Skeletal muscle satellite cell (primary cell): Measurements from ENCODE around the gene CREG2.
A peak's percentile ranks its signal among the peaks of the same experiment; 100 is the strongest.
"Not testable (repeated sequence)": the region's sequence is repeated elsewhere in the genome, so short reads cannot be mapped to it uniquely, and the experiment has no call there.

Experiments
- H3K27me3 ChIP-seq: 2 replicates; pipeline ENCODE4 v1.7.0; 2013; ENCODE audit warnings: low read length; ENCODE audit not compliant: control insufficient read depth, insufficient read depth
- H3K36me3 ChIP-seq: 2 replicates; pipeline ENCODE4 v1.7.0; 2013; ENCODE audit warnings: mild to moderate bottlenecking, control low read depth, low read length; ENCODE audit not compliant: insufficient read depth
- H3K4me1 ChIP-seq: 2 replicates; pipeline ENCODE4 v1.7.0; 2013; ENCODE audit warnings: low read length; ENCODE audit not compliant: control insufficient read depth, insufficient read depth
- H3K4me2 ChIP-seq: 2 replicates; pipeline ENCODE4 v1.7.0; 2013; ENCODE audit warnings: mild to moderate bottlenecking, low read length
- H3K4me3 ChIP-seq: 2 replicates; pipeline ENCODE4 v1.7.0; 2013; ENCODE audit warnings: low read length
- H3K9ac ChIP-seq: 2 replicates; pipeline ENCODE4 v1.7.0; 2013; ENCODE audit warnings: mild to moderate bottlenecking, low read depth, low read length, moderate library complexity
- H3K9me3 ChIP-seq: replicated peaks from 2 replicates; pipeline ENCODE4 v1.7.0; 2013; ENCODE audit warnings: mild to moderate bottlenecking, control low read depth, low read length

The CREG2 gene

GRCh38 chr2:101354420-101355311, 32.6 kb downstream of the CREG2 start:
- Histone ChIP-seq H3K9me3 (no peaks in the 10 kb centered on the region), H3K4me1 (peaks cover 23% of the 10 kb centered on the region), H3K4me2 (no peak overlapping the region), H3K4me3 (no peak overlapping the region), H3K27me3 (no peaks in the 10 kb centered on the region), H3K9ac (no peak overlapping the region), H3K36me3 (no peaks in the 10 kb centered on the region)

- not testable (repeated sequence) for H3K4me3 ChIP-seq, H3K27me3 ChIP-seq, H3K9me3 ChIP-seq, H3K4me2 ChIP-seq, H3K9ac ChIP-seq, H3K36me3 ChIP-seq
- H3K4me1 ChIP-seq, result peaks cover 22% of the 10 kb centered on the region
Measured at GRCh38 chr2:101352631-101353030, 34.7 kb downstream of the CREG2 start.

DNA sequence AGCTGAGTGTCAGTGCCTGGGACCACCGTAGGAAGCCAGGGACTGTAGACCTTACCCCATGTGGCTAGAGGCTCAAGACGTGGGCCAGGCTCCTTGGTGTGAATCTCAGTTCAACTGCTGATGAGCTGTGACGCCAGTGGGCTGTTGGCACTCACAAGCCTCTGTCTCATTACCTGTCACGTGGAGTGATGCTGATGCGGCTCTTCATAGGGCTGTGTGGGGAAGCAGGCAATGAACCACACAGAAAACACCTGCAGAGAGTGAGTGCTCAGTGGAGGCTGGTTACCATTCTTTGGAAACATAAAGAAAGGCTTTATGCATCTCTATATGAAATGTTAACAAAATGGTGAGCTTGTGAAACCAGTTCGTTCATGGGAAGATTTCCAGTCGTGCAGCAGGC, 36.1 kb downstream of the CREG2 start:
- no peaks in the 10 kb centered on the region for H3K36me3 ChIP-seq
- H3K27me3 ChIP-seq, result no peaks in the 10 kb centered on the region
- H3K9me3 ChIP-seq, result no peaks in the 10 kb centered on the region
- no peak overlapping the region for H3K4me3 ChIP-seq
- no peak overlapping the region for H3K4me2 ChIP-seq
- no peak overlapping the region for H3K9ac ChIP-seq
- peaks cover 10% of the 10 kb centered on the region for H3K4me1 ChIP-seq

- no peak overlapping the region for H3K4me3 ChIP-seq
- H3K36me3 ChIP-seq, result no peaks in the 10 kb centered on the region
- no peaks in the 10 kb centered on the region for H3K27me3 ChIP-seq
Measured at GRCh38 chr2:101349893-101350662, 37.2 kb downstream of the CREG2 start.

DNA sequence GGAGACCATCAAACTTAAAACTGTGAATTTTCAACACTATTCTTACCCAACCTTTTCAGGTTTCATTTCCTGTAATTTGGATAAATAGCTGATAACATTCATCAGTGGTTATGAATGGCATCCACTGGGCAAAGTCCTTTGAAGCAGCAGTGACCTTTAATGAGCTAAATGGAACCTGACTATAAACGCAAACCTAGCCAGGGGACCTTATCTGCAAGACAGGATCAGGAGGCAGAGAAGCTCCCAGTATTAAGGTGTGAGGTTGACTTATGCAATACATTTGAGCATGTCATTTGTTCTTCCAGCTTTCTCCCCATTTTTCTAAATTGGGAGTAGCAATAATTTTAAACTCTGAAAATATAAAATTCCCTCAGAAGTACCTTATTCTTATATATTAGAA, 38.4 kb downstream of the CREG2 start:
- Histone ChIP-seq H3K36me3 (no peaks in the 10 kb centered on the region), H3K4me2 (no peak overlapping the region), H3K4me3 (no peak overlapping the region), H3K9ac (no peak overlapping the region), H3K9me3 (no peaks in the 10 kb centered on the region), H3K27me3 (no peaks in the 10 kb centered on the region), H3K4me1 (peaks cover 5% of the 10 kb centered on the region)

More at GRCh38 chr2:101349893-101350662, 37.2 kb downstream of the CREG2 start:
- H3K4me2 ChIP-seq, result no peak overlapping the region
- H3K9me3 ChIP-seq, result no peaks in the 10 kb centered on the region
- H3K9ac ChIP-seq, result no peak overlapping the region
- peaks cover 5% of the 10 kb centered on the region for H3K4me1 ChIP-seq

GRCh38 chr2:101346909-101347308, 40.4 kb downstream of the CREG2 start:
- Histone ChIP-seq H3K36me3 (no peaks in the 10 kb centered on the region), H3K27me3 (no peaks in the 10 kb centered on the region), H3K4me1 (peaks cover 5% of the 10 kb centered on the region), H3K4me2 (no peak overlapping the region), H3K9me3 (no peaks in the 10 kb centered on the region), H3K9ac (no peak overlapping the region), H3K4me3 (no peak overlapping the region)

DNA sequence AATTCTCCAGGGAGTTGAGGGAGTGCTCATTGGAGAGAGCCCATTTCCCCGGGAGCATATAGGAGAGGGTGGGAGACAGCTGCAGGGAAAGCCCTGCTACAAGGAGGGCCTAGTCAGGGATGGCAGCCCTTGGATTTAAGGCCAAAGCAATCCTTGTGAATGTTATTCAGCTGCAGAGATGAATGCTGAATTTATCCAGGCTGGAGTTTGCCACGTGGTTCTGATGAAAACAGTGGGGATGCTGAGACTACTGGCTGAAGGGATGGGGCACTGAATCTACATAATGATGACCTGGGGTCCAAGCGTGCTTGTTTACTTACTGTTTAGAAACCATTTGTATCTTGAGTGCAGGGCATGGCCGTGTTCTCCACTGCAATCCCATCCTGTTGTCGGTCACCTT, 43.2 kb downstream of the CREG2 start:
- Histone ChIP-seq H3K36me3 (no peaks in the 10 kb centered on the region), H3K27me3 (no peaks in the 10 kb centered on the region), H3K9me3 (no peaks in the 10 kb centered on the region), H3K4me2 (no peak overlapping the region), H3K4me1 (no peaks in the 10 kb centered on the region), H3K9ac (no peak overlapping the region), H3K4me3 (no peak overlapping the region)

- no peak overlapping the region for H3K9ac ChIP-seq
- H3K4me1 ChIP-seq, result peaks cover 4% of the 10 kb centered on the region
- no peak overlapping the region for H3K4me2 ChIP-seq
- H3K9me3 ChIP-seq, result no peaks in the 10 kb centered on the region
- H3K27me3 ChIP-seq, result no peaks in the 10 kb centered on the region
- no peaks in the 10 kb centered on the region for H3K36me3 ChIP-seq
- H3K4me3 ChIP-seq, result no peak overlapping the region
Measured at GRCh38 chr2:101342625-101343008, 44.7 kb downstream of the CREG2 start.

DNA sequence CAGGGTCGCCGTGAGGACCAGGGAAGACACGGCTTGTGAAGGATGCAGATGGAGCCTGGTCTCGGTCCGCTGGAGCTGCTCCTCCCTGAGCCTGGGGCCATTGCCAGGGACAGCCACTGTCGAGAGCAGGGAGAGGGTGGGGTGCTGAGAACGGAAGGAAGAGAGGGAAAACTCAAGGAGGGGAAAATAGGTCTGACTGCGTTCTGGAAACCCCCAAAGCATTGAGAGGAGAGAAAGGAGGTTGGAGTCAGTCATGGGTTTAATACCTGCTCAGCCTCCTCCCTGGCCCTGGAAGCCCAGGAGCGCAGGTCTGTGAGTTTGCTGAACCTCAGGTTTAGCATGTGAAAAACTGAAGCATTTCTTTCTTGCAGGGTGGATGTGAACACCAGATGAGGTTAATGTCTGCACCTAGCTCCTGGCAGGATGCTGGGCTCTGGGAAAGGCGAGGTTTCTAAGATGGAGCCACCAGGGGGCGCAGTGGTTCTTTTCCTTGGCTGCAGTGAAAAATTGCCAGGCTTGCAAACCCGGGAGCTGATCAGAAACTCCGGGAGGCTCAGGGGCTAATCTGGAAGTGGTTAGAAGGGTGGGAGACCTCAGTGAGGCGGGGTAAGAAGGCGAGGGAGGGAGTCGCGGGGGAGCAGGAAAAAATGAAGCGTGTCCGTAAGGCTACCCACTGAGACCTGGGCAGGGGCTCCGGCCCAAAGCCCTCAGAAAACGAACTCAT, 45.2 kb downstream of the CREG2 start:
- H3K4me3 ChIP-seq, result no peak overlapping the region
- no peak overlapping the region for H3K9ac ChIP-seq
- no peaks in the 10 kb centered on the region for H3K27me3 ChIP-seq
- peaks cover 4% of the 10 kb centered on the region for H3K4me1 ChIP-seq
- H3K4me2 ChIP-seq, result peak overlapping the region; percentile 32
- no peaks in the 10 kb centered on the region for H3K36me3 ChIP-seq
- H3K9me3 ChIP-seq, result no peaks in the 10 kb centered on the region

DNA sequence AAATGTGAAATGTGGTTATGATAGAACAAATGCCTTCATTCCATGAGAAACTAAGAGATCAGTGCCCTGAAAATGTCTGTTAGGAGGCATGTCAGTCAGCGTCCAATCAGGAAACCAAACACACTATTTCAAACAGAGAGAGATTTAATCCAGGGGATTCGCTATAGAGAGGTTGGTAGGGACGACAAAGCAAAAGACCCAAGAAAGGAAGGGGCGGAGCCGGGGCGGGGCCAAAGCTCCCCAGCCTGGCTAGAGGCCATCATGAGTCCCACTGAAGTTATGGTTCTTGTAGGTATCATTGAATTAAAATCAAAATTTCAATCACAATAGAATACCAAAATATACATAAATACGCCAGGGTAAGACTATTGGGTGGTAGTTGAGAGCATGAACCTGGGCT, 45.9 kb downstream of the CREG2 start:
- Histone ChIP-seq H3K36me3 (no peaks in the 10 kb centered on the region), H3K4me1 (peaks cover 4% of the 10 kb centered on the region), H3K9ac (no peak overlapping the region), H3K27me3 (no peaks in the 10 kb centered on the region), H3K4me3 (no peak overlapping the region), H3K9me3 (no peaks in the 10 kb centered on the region), H3K4me2 (no peak overlapping the region)

GRCh38 chr2:101340141-101340551, 47.2 kb downstream of the CREG2 start:
- H3K4me2 ChIP-seq, result no peak overlapping the region
- peaks cover 4% of the 10 kb centered on the region for H3K4me1 ChIP-seq
- no peaks in the 10 kb centered on the region for H3K36me3 ChIP-seq
- H3K27me3 ChIP-seq, result no peaks in the 10 kb centered on the region
- no peaks in the 10 kb centered on the region for H3K9me3 ChIP-seq
- no peak overlapping the region for H3K4me3 ChIP-seq
- H3K9ac ChIP-seq, result no peak overlapping the region
